CD4-positive, alpha-beta T cell treated with Interleukin-4 for 1 hour (primary cell): ENCODE measurements around the gene ZNF358.

Experiments used
- DNase-seq, 2 donors: peaks; one replicate each; pipeline ENCODE4 v3.0.0-alpha.2; 2020 to 2022

ZNF358 gene

GRCh38 chr19:7562646-7563393 is 46.9 kb downstream of the ZNF358 start:
- no peak for DNase-seq

DNA sequence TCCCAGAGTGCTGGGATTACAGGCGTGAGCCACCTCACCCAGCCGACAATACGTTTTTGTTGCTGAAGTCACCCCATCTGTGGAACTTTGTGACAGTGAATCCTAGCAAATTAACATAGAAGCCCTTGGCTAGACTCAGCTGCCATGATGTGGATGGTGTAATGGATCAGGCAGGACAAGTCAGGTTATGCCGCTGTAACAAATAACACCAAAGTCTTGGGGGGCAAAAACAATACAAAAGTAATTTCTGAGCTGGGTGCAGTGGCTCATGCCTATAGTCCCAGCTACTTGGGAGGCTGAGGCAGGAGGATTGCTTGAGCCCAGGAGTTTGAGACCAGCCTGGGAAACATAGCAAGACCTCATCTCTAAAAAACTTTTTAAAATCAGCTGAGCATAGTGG is 49.0 kb downstream of the ZNF358 start:
- no peak for DNase-seq

- no peak for DNase-seq
Observed at GRCh38 chr19:7565332-7565731, 49.4 kb downstream of the ZNF358 start.
